HL-60 (cell line): ENCODE results near the gene KRT39.
A peak's percentile ranks its signal among the peaks of the same experiment; 100 is the strongest.

ENCODE experiments used
- DNase-seq, 2 experiments: peaks; one replicate each; pipeline ENCODE4 v3.0.0-alpha.2; 2010 to 2020; ENCODE audit warnings: low read depth in 1 of 2, low spot score in 1 of 2
- H3K27ac ChIP-seq: fragments of 250-450 bp; sonication (Bioruptor Pico); replicated peaks from 2 replicates; pipeline ENCODE4 v1.5.1; 2020; ENCODE audit warnings: mild to moderate bottlenecking, moderate library complexity
- H3K27me3 ChIP-seq: fragments of 250-450 bp; sonication (Bioruptor Pico); 2 replicates; pipeline ENCODE4 v1.5.1; 2021; ENCODE audit warnings: mild to moderate bottlenecking, moderate library complexity; ENCODE audit not compliant: insufficient read depth, poor library complexity, severe bottlenecking
- H3K4me3 ChIP-seq: replicated peaks from 2 replicates; pipeline ENCODE4 v1.5.1; 2011; ENCODE audit warnings: mild to moderate bottlenecking, control low read depth, low read length; ENCODE audit not compliant: insufficient read depth
- GABPA ChIP-seq: IDR thresholded peaks from 2 replicates; pipeline ENCODE4 v1.6.1; 2012; ENCODE audit warnings: low read depth
- POLR2AphosphoS5 ChIP-seq: IDR thresholded peaks from 2 replicates; pipeline ENCODE4 v1.6.1; 2012; ENCODE audit warnings: low read depth
- SPI1 ChIP-seq: IDR thresholded peaks from 2 replicates; pipeline ENCODE4 v1.6.1; 2012; ENCODE audit warnings: low read depth, mild to moderate bottlenecking, borderline replicate concordance
- TF ChIP-seq, protein P1 (sequence below): IDR thresholded peaks from one replicate; pipeline ENCODE4 v1.5.1; 2011; ENCODE audit warnings: low read length, control low read depth, inconsistent platforms; ENCODE audit not compliant: insufficient read depth
- TF ChIP-seq, protein P2 (sequence below): IDR thresholded peaks from 2 replicates; pipeline ENCODE4 v1.6.1; 2012; ENCODE audit warnings: low read depth; ENCODE audit not compliant: insufficient replicate concordance

Gene KRT39

DNA sequence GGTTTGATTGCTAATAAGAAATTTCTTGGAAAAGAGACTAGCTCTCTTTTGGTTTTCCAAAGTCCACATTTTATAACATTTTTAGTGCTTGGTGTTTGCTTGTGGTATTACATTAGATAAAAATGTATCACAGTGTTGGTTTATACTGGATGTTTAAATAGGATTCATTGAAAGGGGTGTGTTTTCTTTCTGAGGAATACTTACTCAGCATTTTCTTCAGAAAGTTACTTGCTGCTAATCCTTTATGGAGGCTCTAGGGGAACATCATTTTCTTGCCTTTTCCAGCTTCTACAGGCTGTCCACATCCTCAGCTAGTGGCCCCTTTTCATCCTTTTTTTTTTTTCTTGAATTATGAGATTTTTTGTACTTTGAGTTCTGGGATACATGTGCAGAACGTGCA lies 834 bp upstream of the KRT39 start:
- no peak overlapping the region for H3K4me3 ChIP-seq
- TF ChIP-seq, protein P1, sequence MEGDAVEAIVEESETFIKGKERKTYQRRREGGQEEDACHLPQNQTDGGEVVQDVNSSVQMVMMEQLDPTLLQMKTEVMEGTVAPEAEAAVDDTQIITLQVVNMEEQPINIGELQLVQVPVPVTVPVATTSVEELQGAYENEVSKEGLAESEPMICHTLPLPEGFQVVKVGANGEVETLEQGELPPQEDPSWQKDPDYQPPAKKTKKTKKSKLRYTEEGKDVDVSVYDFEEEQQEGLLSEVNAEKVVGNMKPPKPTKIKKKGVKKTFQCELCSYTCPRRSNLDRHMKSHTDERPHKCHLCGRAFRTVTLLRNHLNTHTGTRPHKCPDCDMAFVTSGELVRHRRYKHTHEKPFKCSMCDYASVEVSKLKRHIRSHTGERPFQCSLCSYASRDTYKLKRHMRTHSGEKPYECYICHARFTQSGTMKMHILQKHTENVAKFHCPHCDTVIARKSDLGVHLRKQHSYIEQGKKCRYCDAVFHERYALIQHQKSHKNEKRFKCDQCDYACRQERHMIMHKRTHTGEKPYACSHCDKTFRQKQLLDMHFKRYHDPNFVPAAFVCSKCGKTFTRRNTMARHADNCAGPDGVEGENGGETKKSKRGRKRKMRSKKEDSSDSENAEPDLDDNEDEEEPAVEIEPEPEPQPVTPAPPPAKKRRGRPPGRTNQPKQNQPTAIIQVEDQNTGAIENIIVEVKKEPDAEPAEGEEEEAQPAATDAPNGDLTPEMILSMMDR: no peak
- TF ChIP-seq GABPA (no peak), SPI1 (no peak), POLR2AphosphoS5 (no peak)
- TF ChIP-seq, protein P2, sequence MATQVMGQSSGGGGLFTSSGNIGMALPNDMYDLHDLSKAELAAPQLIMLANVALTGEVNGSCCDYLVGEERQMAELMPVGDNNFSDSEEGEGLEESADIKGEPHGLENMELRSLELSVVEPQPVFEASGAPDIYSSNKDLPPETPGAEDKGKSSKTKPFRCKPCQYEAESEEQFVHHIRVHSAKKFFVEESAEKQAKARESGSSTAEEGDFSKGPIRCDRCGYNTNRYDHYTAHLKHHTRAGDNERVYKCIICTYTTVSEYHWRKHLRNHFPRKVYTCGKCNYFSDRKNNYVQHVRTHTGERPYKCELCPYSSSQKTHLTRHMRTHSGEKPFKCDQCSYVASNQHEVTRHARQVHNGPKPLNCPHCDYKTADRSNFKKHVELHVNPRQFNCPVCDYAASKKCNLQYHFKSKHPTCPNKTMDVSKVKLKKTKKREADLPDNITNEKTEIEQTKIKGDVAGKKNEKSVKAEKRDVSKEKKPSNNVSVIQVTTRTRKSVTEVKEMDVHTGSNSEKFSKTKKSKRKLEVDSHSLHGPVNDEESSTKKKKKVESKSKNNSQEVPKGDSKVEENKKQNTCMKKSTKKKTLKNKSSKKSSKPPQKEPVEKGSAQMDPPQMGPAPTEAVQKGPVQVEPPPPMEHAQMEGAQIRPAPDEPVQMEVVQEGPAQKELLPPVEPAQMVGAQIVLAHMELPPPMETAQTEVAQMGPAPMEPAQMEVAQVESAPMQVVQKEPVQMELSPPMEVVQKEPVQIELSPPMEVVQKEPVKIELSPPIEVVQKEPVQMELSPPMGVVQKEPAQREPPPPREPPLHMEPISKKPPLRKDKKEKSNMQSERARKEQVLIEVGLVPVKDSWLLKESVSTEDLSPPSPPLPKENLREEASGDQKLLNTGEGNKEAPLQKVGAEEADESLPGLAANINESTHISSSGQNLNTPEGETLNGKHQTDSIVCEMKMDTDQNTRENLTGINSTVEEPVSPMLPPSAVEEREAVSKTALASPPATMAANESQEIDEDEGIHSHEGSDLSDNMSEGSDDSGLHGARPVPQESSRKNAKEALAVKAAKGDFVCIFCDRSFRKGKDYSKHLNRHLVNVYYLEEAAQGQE: no peak
- no peak overlapping the region for H3K27ac ChIP-seq
- no peaks in the 10 kb centered on the region for H3K27me3 ChIP-seq
- no peak for DNase-seq

DNA sequence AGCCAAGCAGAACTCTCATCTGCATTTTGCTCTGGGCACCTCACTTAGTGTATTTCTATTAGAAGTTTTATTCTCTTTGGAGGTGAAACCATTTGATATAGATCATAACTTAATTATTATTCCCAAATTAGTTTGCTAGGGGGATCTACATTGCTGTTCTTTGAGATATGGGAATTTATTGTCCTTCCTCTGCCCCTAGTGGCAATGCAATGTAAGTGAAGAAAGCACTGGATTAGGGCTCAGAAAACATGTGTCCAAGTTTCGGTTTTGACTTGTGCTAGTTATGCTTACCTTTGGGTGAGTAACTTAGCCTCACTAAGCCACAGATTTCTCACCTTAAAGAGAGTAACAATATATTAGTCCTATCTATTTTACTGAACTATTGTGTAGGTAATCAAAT lies 2.9 kb downstream of the KRT39 start:
- TF ChIP-seq, protein P1: peak; percentile 65
- TF ChIP-seq, protein P2: no peak
- Histone ChIP-seq H3K4me3 (no peak overlapping the region), H3K27me3 (no peaks in the 10 kb centered on the region), H3K27ac (no peak overlapping the region)
- no peak for DNase-seq

DNA sequence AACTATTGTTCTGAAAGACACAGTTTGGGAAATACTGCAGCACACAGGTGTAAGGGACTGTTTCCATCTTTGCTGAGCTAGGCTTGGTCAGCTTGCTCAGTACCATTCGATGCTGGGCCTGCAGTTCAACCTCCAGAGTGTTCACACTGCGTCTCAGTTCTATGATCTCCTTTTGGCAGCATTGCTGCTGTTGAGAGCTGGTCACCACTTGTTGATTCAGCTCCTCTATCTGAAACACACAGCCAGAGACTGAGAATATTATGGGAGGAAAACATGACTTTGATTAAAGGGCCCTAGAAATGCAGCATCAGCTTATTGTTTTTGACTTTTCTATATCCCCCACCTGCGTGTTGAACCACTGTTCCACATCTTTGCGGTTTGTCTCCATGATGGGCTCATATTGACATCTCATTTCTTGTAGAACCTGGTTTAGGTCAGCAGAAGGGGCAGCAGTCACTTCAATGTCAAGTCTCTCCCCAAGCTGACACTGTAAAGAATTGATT lies 4.6 kb downstream of the KRT39 start:
- no peak for DNase-seq
- H3K27me3 ChIP-seq: no peaks in the 10 kb centered on the region
- H3K4me3 ChIP-seq: no peak overlapping the region
- H3K27ac ChIP-seq: no peak overlapping the region
- TF ChIP-seq, protein P1: no peak
- TF ChIP-seq, protein P2: no peak
- TF ChIP-seq SPI1 (no peak), GABPA (no peak), POLR2AphosphoS5 (no peak)
